ENCODE data around the gene SCUBE1. TPM values are rescaled to one million over a fixed set of nuclear protein-coding genes. Genes with fewer than 3 reads are reported as not detected.

The SCUBE1 gene
- total RNA-seq, 4 donors from 2014 or later: 81.3 to 214 (median 141) TPM

- H3K4me1 ChIP-seq: peaks cover 0 to 34% (median 4%) of the 10 kb centered on the region in 4 donors
- TF ChIP-seq POLR2A (IDR thresholded peaks at IDR 0.05) (no peak), EP300 (IDR thresholded peaks at IDR 0.05) (no peak)
- TF ChIP-seq, protein P1, sequence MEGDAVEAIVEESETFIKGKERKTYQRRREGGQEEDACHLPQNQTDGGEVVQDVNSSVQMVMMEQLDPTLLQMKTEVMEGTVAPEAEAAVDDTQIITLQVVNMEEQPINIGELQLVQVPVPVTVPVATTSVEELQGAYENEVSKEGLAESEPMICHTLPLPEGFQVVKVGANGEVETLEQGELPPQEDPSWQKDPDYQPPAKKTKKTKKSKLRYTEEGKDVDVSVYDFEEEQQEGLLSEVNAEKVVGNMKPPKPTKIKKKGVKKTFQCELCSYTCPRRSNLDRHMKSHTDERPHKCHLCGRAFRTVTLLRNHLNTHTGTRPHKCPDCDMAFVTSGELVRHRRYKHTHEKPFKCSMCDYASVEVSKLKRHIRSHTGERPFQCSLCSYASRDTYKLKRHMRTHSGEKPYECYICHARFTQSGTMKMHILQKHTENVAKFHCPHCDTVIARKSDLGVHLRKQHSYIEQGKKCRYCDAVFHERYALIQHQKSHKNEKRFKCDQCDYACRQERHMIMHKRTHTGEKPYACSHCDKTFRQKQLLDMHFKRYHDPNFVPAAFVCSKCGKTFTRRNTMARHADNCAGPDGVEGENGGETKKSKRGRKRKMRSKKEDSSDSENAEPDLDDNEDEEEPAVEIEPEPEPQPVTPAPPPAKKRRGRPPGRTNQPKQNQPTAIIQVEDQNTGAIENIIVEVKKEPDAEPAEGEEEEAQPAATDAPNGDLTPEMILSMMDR (IDR thresholded peaks at IDR 0.05): no peak
- no peak for DNase-seq (ENCODE audit: low spot score in 2 of 2)
- peaks cover 0 to 2% (median 0%) of the 10 kb centered on the region in 3 donors for H3K36me3 ChIP-seq
- H3K27ac ChIP-seq: no peak overlapping the region
- no peak overlapping the region for H3K4me3 ChIP-seq
- 93 to 94% methylated on average over 12 to 13 of the region's 13 CpGs for WGBS, 2 donors
- H3K27me3 ChIP-seq: no peaks in the 10 kb centered on the region
- no peaks in the 10 kb centered on the region for H3K9me3 ChIP-seq
These were observed 120.2 kb downstream of the SCUBE1 start for GRCh38 chr22:43222987-43223386.

DNA sequence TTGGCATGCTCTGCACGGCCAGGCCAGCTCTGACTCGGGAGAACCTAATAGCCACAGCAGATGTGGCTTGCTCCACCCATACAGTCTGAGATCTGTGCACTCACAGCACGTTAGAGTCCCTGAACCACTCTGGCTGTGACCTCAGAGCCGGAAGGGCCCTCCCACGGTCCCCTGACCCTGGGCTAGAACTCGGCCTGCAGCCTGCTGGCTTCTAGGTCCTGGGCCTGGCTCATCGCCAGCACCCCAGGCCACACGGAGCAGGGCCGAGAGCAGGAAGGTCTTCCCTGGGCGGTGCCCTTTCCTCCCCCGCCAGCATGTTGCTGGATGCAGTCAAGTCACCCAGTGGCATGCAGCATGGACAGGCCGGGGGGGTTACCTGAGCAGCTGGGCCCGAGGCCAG is 120.9 kb downstream of the SCUBE1 start:
- Histone ChIP-seq H3K27ac (no peak overlapping the region), H3K9me3 (no peaks in the 10 kb centered on the region), H3K27me3 (no peaks in the 10 kb centered on the region), H3K4me1 (peaks cover 0 to 30% (median 4%) of the 10 kb centered on the region in 4 donors), H3K4me3 (no peak overlapping the region), H3K36me3 (peaks cover 0 to 9% (median 0%) of the 10 kb centered on the region in 3 donors)
- no peak for DNase-seq (ENCODE audit: low spot score in 2 of 2)
- 17 to 28% methylated on average over 4 to 12 of the region's 13 CpGs for WGBS, 2 donors
- no peak for TF ChIP-seq POLR2A (IDR thresholded peaks at IDR 0.05)
- TF ChIP-seq EP300 (IDR thresholded peaks at IDR 0.05): peak in 1 of 2 donors; percentile 6
- TF ChIP-seq, protein P1 (IDR thresholded peaks at IDR 0.05): no peak

DNA sequence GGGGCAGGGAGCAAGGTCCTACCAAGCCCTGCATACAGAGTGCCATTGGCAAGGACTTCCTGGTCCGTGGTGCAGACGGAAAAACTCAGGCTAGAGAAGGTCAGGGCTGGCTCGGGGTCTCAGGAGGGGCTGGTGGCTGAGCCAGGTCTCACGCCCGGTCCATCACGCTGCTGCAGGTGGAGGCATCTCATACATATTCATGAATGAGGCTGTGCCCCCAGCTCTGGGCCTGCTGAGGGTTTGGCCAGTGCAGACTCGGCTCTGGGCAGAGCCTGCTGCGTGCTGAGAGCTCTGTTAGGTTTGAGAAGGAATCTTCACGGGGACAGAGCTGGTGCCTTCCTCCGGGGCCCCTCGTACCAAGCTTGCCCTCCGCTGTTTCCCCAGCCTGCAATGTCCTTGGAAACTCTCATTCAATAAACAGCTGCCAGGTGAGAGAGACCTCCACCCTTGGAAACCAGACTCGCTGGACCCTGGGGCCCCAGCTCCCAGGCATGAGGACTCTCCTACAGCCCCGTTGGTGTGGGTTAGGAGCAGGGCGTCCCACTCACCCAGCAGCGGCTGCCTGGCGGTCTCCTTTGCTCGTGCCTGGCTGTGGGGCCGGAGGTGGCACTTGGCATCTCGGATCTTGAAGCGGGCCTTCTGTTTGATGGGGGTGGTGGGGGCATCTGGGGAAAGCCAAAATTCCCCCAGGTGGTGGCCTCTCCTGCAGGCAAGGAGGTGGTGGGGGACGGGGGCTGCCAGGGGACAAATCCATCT is 122.4 kb downstream of the SCUBE1 start:
- Histone ChIP-seq H3K27me3 (no peaks in the 10 kb centered on the region), H3K27ac (no peak overlapping the region), H3K36me3 (peaks cover 0 to 11% (median 0%) of the 10 kb centered on the region in 3 donors), H3K9me3 (no peaks in the 10 kb centered on the region), H3K4me1 (peaks cover 0 to 17% (median 4%) of the 10 kb centered on the region in 4 donors), H3K4me3 (no peak overlapping the region)
- TF ChIP-seq POLR2A (IDR thresholded peaks at IDR 0.05): no peak
- TF ChIP-seq EP300 (IDR thresholded peaks at IDR 0.05): no peak
- DNase-seq (ENCODE audit: low spot score in 2 of 2): no peak
- 88 to 90% methylated on average over 19 to 20 of the region's 22 CpGs for WGBS, 2 donors

GRCh38 chr22:43218786-43219185 is 124.4 kb downstream of the SCUBE1 start:
- DNase-seq (ENCODE audit: low spot score in 2 of 2): no peak
- WGBS, 2 donors: 83 to 93% methylated on average over 1 of the region's 1 CpG
- Histone ChIP-seq H3K9me3 (no peaks in the 10 kb centered on the region), H3K36me3 (peaks cover 0 to 11% (median 0%) of the 10 kb centered on the region in 3 donors), H3K4me1 (peaks cover 0 to 18% (median 4%) of the 10 kb centered on the region in 4 donors), H3K4me3 (no peak overlapping the region), H3K27ac (no peak overlapping the region), H3K27me3 (no peaks in the 10 kb centered on the region)
- TF ChIP-seq EP300 (IDR thresholded peaks at IDR 0.05) (no peak), POLR2A (IDR thresholded peaks at IDR 0.05) (no peak)
- TF ChIP-seq, protein P1 (IDR thresholded peaks at IDR 0.05): no peak

GRCh38 chr22:43217285-43218030 is 125.7 kb downstream of the SCUBE1 start:
- no peak for DNase-seq (ENCODE audit: low spot score in 2 of 2)

More at GRCh38 chr22:43217285-43218030, 125.7 kb downstream of the SCUBE1 start:
- Histone ChIP-seq H3K4me1 (peaks cover 0 to 20% (median 5%) of the 10 kb centered on the region in 4 donors), H3K4me3 (no peak overlapping the region), H3K9me3 (no peaks in the 10 kb centered on the region), H3K36me3 (peaks cover 0 to 11% (median 0%) of the 10 kb centered on the region in 3 donors), H3K27ac (no peak overlapping the region), H3K27me3 (no peaks in the 10 kb centered on the region)
- TF ChIP-seq EP300 (IDR thresholded peaks at IDR 0.05) (no peak), POLR2A (IDR thresholded peaks at IDR 0.05) (no peak)
- TF ChIP-seq, protein P1 (IDR thresholded peaks at IDR 0.05): no peak
- WGBS, 2 donors: 84% methylated on average over 31 of the region's 32 CpGs
